OCI-LY1 (cell line): ENCODE data around the gene CIB2.

Experiments
- H2AFZ ChIP-seq: fragments of 200-600 bp; sonication (generic), shearing (Covaris generic); 2 replicates; pipeline ENCODE4 v1.6.0; 2014; ENCODE audit warnings: antibody characterized with exemption, mild to moderate bottlenecking, low read length
- H3F3A ChIP-seq: fragments of 200-600 bp; sonication (generic), shearing (Covaris generic); 2 replicates; pipeline ENCODE4 v1.6.0; 2014; ENCODE audit warnings: mild to moderate bottlenecking, antibody characterized with exemption, low read length, moderate library complexity; ENCODE audit not compliant: insufficient read depth
- H3K27ac ChIP-seq: fragments of 200-600 bp; sonication (generic); 2 replicates; pipeline ENCODE4 v1.5.1; 2014; ENCODE audit warnings: low read length, mixed run types, mild to moderate bottlenecking, low read depth; ENCODE audit not compliant: poor library complexity, severe bottlenecking
- H3K27me3 ChIP-seq: fragments of 200-600 bp; sonication (generic); 2 replicates; pipeline ENCODE4 v1.6.0; 2014; ENCODE audit warnings: antibody characterized with exemption, mild to moderate bottlenecking, low read length, moderate library complexity; ENCODE audit not compliant: insufficient read depth
- H3K36me3 ChIP-seq: fragments of 200-600 bp; sonication (generic); 2 replicates; pipeline ENCODE4 v1.6.1; 2014; ENCODE audit warnings: mild to moderate bottlenecking, antibody characterized with exemption, low read length, moderate library complexity, mixed read lengths; ENCODE audit not compliant: insufficient read depth
- H3K4me1 ChIP-seq: fragments of 200-600 bp; sonication (generic); 2 replicates; pipeline ENCODE4 v1.5.1; 2014; ENCODE audit warnings: mild to moderate bottlenecking, low read length, moderate library complexity; ENCODE audit not compliant: insufficient read depth, severe bottlenecking
- H3K4me2 ChIP-seq: fragments of 200-600 bp; sonication (generic), shearing (Covaris generic); 2 replicates; pipeline ENCODE4 v1.6.1; 2014; ENCODE audit warnings: low read length
- H3K4me3 ChIP-seq: fragments of 200-600 bp; sonication (generic); 2 replicates; pipeline ENCODE4 v1.5.1; 2014; ENCODE audit warnings: low read length, low read depth, mild to moderate bottlenecking, mixed read lengths; ENCODE audit not compliant: poor library complexity, severe bottlenecking
- H3K79me2 ChIP-seq: fragments of 200-600 bp; shearing (Covaris generic); 2 replicates; pipeline ENCODE4 v1.6.1; 2016; ENCODE audit warnings: mixed run types, low read length, mixed read lengths; ENCODE audit not compliant: insufficient read depth
- H3K9ac ChIP-seq: fragments of 200-600 bp; sonication (generic), shearing (Covaris generic); 2 replicates; pipeline ENCODE4 v1.6.1; 2014; ENCODE audit warnings: mild to moderate bottlenecking, low read length, mixed read lengths
- H3K9me2 ChIP-seq: fragments of 200-600 bp; sonication (generic), shearing (Covaris generic); 2 replicates; pipeline ENCODE4 v1.6.1; 2014; ENCODE audit warnings: low read depth, mild to moderate bottlenecking, low read length, mixed read lengths
- H3K9me3 ChIP-seq: fragments of 200-600 bp; shearing (Covaris generic); 2 replicates; pipeline ENCODE4 v1.6.1; 2014; ENCODE audit warnings: low read length, mixed read lengths
- H4K20me1 ChIP-seq: fragments of 200-600 bp; sonication (generic), shearing (Covaris generic); 2 replicates; pipeline ENCODE4 v1.6.0; 2016; ENCODE audit warnings: mild to moderate bottlenecking, low read length; ENCODE audit not compliant: insufficient read depth
- EZH2 ChIP-seq: fragments of 200-600 bp; sonication (generic), shearing (Covaris generic); IDR thresholded peaks from 2 replicates; pipeline ENCODE4 v1.8.0; 2017; ENCODE audit warnings: borderline replicate concordance, mixed run types, mild to moderate bottlenecking, antibody characterized with exemption, low read length, moderate library complexity, mixed read lengths
- TF ChIP-seq, protein P1 (sequence below): fragments of 200-600 bp; sonication (generic), shearing (Covaris generic); IDR thresholded peaks from 2 replicates; pipeline ENCODE4 v1.5.1; 2017; ENCODE audit warnings: mild to moderate bottlenecking, antibody characterized with exemption, low read length, moderate library complexity, mixed read lengths

Gene CIB2

GRCh38 chr15:78149805-78150751 is 18.8 kb upstream of the CIB2 start:
- Histone ChIP-seq H3K9ac (peak overlapping the region; percentile 84), H3K36me3 (peaks cover 3% of the 10 kb centered on the region; the same call in 1 of the 2 replicates), H3K4me2 (peak overlapping the region; percentile 97), H4K20me1 (no peaks in the 10 kb centered on the region), H3K79me2 (peaks cover 42% of the 10 kb centered on the region), H3F3A (no peaks in the 10 kb centered on the region), H2AFZ (no peak overlapping the region), H3K9me2 (no peaks in the 10 kb centered on the region), H3K27me3 (no peaks in the 10 kb centered on the region), H3K4me3 (peak overlapping the region; percentile 92), H3K4me1 (peaks cover 22% of the 10 kb centered on the region), H3K9me3 (no peaks in the 10 kb centered on the region), H3K27ac (peak overlapping the region; percentile 40)
- TF ChIP-seq, protein P1, sequence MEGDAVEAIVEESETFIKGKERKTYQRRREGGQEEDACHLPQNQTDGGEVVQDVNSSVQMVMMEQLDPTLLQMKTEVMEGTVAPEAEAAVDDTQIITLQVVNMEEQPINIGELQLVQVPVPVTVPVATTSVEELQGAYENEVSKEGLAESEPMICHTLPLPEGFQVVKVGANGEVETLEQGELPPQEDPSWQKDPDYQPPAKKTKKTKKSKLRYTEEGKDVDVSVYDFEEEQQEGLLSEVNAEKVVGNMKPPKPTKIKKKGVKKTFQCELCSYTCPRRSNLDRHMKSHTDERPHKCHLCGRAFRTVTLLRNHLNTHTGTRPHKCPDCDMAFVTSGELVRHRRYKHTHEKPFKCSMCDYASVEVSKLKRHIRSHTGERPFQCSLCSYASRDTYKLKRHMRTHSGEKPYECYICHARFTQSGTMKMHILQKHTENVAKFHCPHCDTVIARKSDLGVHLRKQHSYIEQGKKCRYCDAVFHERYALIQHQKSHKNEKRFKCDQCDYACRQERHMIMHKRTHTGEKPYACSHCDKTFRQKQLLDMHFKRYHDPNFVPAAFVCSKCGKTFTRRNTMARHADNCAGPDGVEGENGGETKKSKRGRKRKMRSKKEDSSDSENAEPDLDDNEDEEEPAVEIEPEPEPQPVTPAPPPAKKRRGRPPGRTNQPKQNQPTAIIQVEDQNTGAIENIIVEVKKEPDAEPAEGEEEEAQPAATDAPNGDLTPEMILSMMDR, result no peak

- Histone ChIP-seq H3K36me3 (no peaks in the 10 kb centered on the region), H3K4me2 (peak within 1 kb of the TSS; percentile 97), H3F3A (no peaks in the 10 kb centered on the region), H3K9me3 (no peaks in the 10 kb centered on the region), H2AFZ (0 out of 2 replicates have a peak within 1 kb of the TSS, but pooled peaks have one; percentile 51), H3K4me1 (peaks cover 22% of the 10 kb centered on the region), H3K9ac (peak within 1 kb of the TSS; percentile 84), H3K27me3 (no peaks in the 10 kb centered on the region), H3K79me2 (peaks cover 33% of the 10 kb centered on the region), H3K9me2 (no peaks in the 10 kb centered on the region), H4K20me1 (no peaks in the 10 kb centered on the region), H3K27ac (peak within 1 kb of the TSS; percentile 40), H3K4me3 (peak within 1 kb of the TSS; percentile 92)
- TF ChIP-seq, protein P1, result no peak
- no peak for TF ChIP-seq EZH2
Measured at GRCh38 chr15:78149068-78149804, 18.0 kb upstream of the CIB2 start, which contains the start of gene IDH3A. TSS of gene IDH3A (plus strand) at chr15:78149362. CDS start at chr15:78149404, 42 bp downstream.

GRCh38 chr15:78148392-78149067 is 17.3 kb upstream of the CIB2 start:
- Histone ChIP-seq H3K79me2 (peaks cover 26% of the 10 kb centered on the region), H4K20me1 (no peaks in the 10 kb centered on the region), H3K27me3 (no peaks in the 10 kb centered on the region), H3K27ac (no peak overlapping the region), H3K9ac (peak overlapping the region; percentile 75), H3K4me1 (peaks cover 22% of the 10 kb centered on the region), H3F3A (no peaks in the 10 kb centered on the region), H3K4me2 (peak overlapping the region; percentile 86), H2AFZ (0 out of 2 replicates have a peak overlapping the region, but pooled peaks have one; percentile 51), H3K9me3 (no peaks in the 10 kb centered on the region), H3K4me3 (peak overlapping the region; percentile 92), H3K9me2 (no peaks in the 10 kb centered on the region), H3K36me3 (no peaks in the 10 kb centered on the region)
- TF ChIP-seq, protein P1, result no peak
- TF ChIP-seq EZH2, result no peak
